SK-N-SH (cell line): ENCODE results near the gene DPYSL4. TPM values are rescaled to one million over a fixed set of nuclear protein-coding genes. Genes with fewer than 3 reads are reported as not detected.

ENCODE experiments used
- CTCF ChIA-PET: fragments of 300-600, 350-600 bp; formaldehyde crosslinking; extraction: SDS; loops from one replicate; lab custom pipeline; 2021; lab: Yijun Ruan, JAX
- POLR2A ChIA-PET: fragments of 350-600 bp; sonication (Branson Sonifier 250); formaldehyde crosslinking; extraction: SDS; loops from one replicate; lab custom pipeline; 2020; ENCODE audit warnings: antibody characterized with exemption, inconsistent platforms; lab: Yijun Ruan, JAX
- DNase-seq: peaks from one replicate; pipeline ENCODE4 v3.0.0; 2012
- H2AFZ ChIP-seq: fragments of 200-600 bp; sonication (generic); 2 replicates; pipeline ENCODE4 v1.8.1; 2016; ENCODE audit warnings: antibody characterized with exemption, mild to moderate bottlenecking, low read depth
- H3F3A ChIP-seq: fragments of 200-600 bp; sonication (generic); replicated peaks from 2 replicates; pipeline ENCODE3; 2016; ENCODE audit warnings: antibody characterized with exemption, mild to moderate bottlenecking; ENCODE audit not compliant: insufficient read depth
- H3K27ac ChIP-seq, 2 experiments: fragments of 200-500 bp in 1 of 2; fragments of 200-600 bp in 1 of 2; sonication (Bioruptor generic) in 1 of 2; sonication (generic), shearing (Covaris generic) in 1 of 2; 2 replicates each; pipeline versions ENCODE4 v1.5.1 to v1.6.1; 2014 to 2016; ENCODE audit warnings: low read depth in 2 of 2, inconsistent platforms in 1 of 2, low read length in 1 of 2, mild to moderate bottlenecking in 1 of 2, mixed read lengths in 1 of 2
- H3K27me3 ChIP-seq: fragments of 200-600 bp; sonication (generic), shearing (Covaris generic); 2 replicates; pipeline ENCODE4 v1.6.1; 2016; ENCODE audit warnings: mixed run types; ENCODE audit not compliant: insufficient read depth
- H3K36me3 ChIP-seq, 2 experiments: fragments of 200-500 bp in 1 of 2; fragments of 200-600 bp in 1 of 2; sonication (Bioruptor generic) in 1 of 2; sonication (generic) in 1 of 2; replicated peaks in 1 of 2; 2 replicates each; pipeline versions ENCODE3 to v1.5.1; 2014 to 2016; ENCODE audit warnings: low read length in 1 of 2, mild to moderate bottlenecking in 1 of 2; ENCODE audit not compliant: insufficient read depth in 2 of 2, control insufficient read depth in 1 of 2
- H3K4me1 ChIP-seq, 2 experiments: fragments of 200-500 bp in 1 of 2; fragments of 200-600 bp in 1 of 2; sonication (Bioruptor generic) in 1 of 2; sonication (generic), shearing (Covaris generic) in 1 of 2; 2 replicates each; pipeline versions ENCODE4 v1.5.1 to v1.6.1; 2014 to 2016; ENCODE audit warnings: low read depth in 1 of 2, low read length in 1 of 2, mixed run types in 1 of 2; ENCODE audit not compliant: insufficient read depth in 2 of 2, control insufficient read depth in 1 of 2
- H3K4me2 ChIP-seq: fragments of 200-600 bp; sonication (generic), shearing (Covaris generic); 2 replicates; pipeline ENCODE4 v1.6.1; 2017; ENCODE audit warnings: mixed run types
- H3K4me3 ChIP-seq, 2 experiments: fragments of 200-500 bp in 1 of 2; fragments of 200-600 bp in 1 of 2; sonication (Bioruptor generic) in 1 of 2; sonication (generic), shearing (Covaris generic) in 1 of 2; 2 replicates each; pipeline versions ENCODE4 v1.5.1 to v1.8.1; 2014 to 2016; ENCODE audit warnings: low read depth in 2 of 2, inconsistent platforms in 1 of 2, low read length in 1 of 2, mild to moderate bottlenecking in 1 of 2, mixed read lengths in 1 of 2, moderate library complexity in 1 of 2
- H3K79me2 ChIP-seq: fragments of 200-600 bp; sonication (generic); 2 replicates; pipeline ENCODE4 v1.8.1; 2017; ENCODE audit warnings: mild to moderate bottlenecking; ENCODE audit not compliant: insufficient read depth
- H3K9ac ChIP-seq: fragments of 200-600 bp; sonication (generic); 2 replicates; pipeline ENCODE4 v1.6.1; 2017; ENCODE audit warnings: mixed run types
- H3K9me2 ChIP-seq: fragments of 200-600 bp; sonication (generic); 2 replicates; pipeline ENCODE4 v1.6.1; 2017; ENCODE audit warnings: mixed run types
- H3K9me3 ChIP-seq: fragments of 200-600 bp; sonication (generic); 2 replicates; pipeline ENCODE4 v1.6.1; 2017; ENCODE audit warnings: mixed run types, mild to moderate bottlenecking, moderate library complexity
- H4K20me1 ChIP-seq: fragments of 200-600 bp; sonication (generic); 2 replicates; pipeline ENCODE4 v1.6.1; 2017; ENCODE audit warnings: mild to moderate bottlenecking, mixed run types; ENCODE audit not compliant: insufficient read depth
- FOSL2 ChIP-seq: IDR thresholded peaks from 2 replicates; pipeline ENCODE4 v1.4.0; 2012; ENCODE audit warnings: low read depth, mild to moderate bottlenecking, moderate library complexity, borderline replicate concordance
- FOXM1 ChIP-seq: IDR thresholded peaks from 2 replicates; pipeline ENCODE4 v1.4.0; 2012; ENCODE audit warnings: low read depth, mild to moderate bottlenecking
- MEF2A ChIP-seq: IDR thresholded peaks from 2 replicates; pipeline ENCODE4 v1.4.0; 2012; ENCODE audit warnings: low read depth, borderline replicate concordance
- PBX3 ChIP-seq: IDR thresholded peaks from 2 replicates; pipeline ENCODE4; 2012
- RCOR1 ChIP-seq: fragments of 150-350 bp; IDR thresholded peaks from 2 replicates; pipeline ENCODE4 v1.6.1; 2017; ENCODE audit warnings: antibody characterized with exemption, low read length
- SIN3A ChIP-seq: IDR thresholded peaks from 2 replicates; pipeline ENCODE4 v1.6.1; 2012; ENCODE audit warnings: low read depth, mild to moderate bottlenecking, low read length, moderate library complexity, borderline replicate concordance
- TCF12 ChIP-seq: IDR thresholded peaks from 2 replicates; pipeline ENCODE4 v1.4.0; 2012
- TEAD4 ChIP-seq: IDR thresholded peaks from 2 replicates; pipeline ENCODE4 v1.4.0; 2012; ENCODE audit warnings: mild to moderate bottlenecking, borderline replicate concordance; ENCODE audit not compliant: insufficient read depth
- USF1 ChIP-seq: IDR thresholded peaks from 2 replicates; pipeline ENCODE4 v1.4.0; 2012; ENCODE audit warnings: low read depth, borderline replicate concordance
- WGBS: methylation state at CpG from one replicate; pipeline ENCODE4 v1.1.6; 2017; ENCODE audit warnings: low lambda C conversion rate; 5-methylcytosine and 5-hydroxymethylcytosine counted together
- polyA plus RNA-seq, 3 experiments: library from polyadenylated mRNA; depleted of rRNA; stranded (reverse); fragments of >200 nt; gene quantifications; 2 replicates each; pipeline ENCODE4 v1.2.3, GENCODE V29; 2012

Gene DPYSL4
- polyA plus RNA-seq, 1 of the 3 experiments (the other 2 are of a cell fraction), result 21.8 TPM

DNA sequence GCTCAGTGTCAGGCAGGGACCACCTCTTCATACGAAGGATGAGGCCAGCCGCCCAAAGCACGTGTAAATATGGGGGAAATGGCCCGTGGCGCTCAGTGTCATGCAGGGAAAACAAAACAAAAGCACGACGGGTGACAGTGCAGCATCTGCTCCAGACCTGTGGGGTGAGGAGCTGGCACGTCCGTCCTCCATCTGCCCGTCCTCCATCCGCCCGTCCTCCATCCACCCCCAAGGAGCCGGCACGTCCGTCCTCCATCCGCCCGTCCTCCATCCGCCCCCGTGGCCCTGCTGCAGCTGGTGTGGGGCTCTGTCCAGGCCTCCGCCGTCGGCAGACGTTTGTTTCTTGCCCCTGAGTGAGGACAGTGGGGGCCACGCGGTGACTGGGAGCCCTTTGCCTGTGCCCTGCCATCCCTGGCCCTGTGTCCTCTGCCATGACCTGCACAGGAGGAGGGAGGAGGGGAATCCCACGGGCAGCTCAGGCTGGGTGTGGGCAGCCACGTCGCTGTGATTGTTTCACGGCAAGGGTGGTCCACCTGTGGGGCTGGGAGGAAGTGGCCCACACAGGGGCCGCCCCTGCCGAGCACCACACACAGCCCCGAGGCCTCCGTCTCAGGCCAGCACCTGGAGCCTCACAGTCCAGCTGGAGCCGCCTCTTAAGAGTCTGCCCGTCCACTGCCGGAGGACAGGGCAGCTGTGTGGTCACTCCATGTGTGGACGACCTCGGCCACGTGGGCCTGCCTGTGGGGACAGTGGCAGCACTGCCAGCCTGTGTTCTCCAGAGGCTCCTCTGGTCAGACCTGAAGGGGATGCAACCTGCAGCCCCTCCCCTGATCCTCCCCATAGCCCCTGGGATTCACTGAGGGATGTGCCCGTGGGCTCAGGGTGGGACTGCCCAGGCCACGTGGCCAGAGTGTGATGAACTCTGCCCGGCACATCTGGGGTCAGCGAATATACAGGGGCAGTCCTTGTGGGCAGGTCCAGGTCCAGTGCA, 38.2 kb upstream of the DPYSL4 start (continued):
- TF ChIP-seq PBX3, result no peak
- no peak for TF ChIP-seq FOXM1
- TF ChIP-seq, all 33 proteins: peak for 0

- peak; percentile 54 for DNase-seq
- POLR2A ChIA-PET, result no interaction called here
Observed at GRCh38 chr10:132149271-132149670, 37.5 kb upstream of the DPYSL4 start.

GRCh38 chr10:132149917-132150316, 36.8 kb upstream of the DPYSL4 start:
- Histone ChIP-seq H3K27ac (no peak overlapping the region), H2AFZ (no peak overlapping the region), H4K20me1 (no peaks in the 10 kb centered on the region), H3K36me3 (no peaks in the 10 kb centered on the region), H3K4me3 (no peak overlapping the region), H3K4me1 (no peaks in the 10 kb centered on the region), H3K9me2 (no peaks in the 10 kb centered on the region), H3K27me3 (no peaks in the 10 kb centered on the region), H3K9ac (no peak overlapping the region), H3K9me3 (no peaks in the 10 kb centered on the region), H3F3A (no peaks in the 10 kb centered on the region), H3K79me2 (no peaks in the 10 kb centered on the region), H3K4me2 (no peak overlapping the region)
- ChIA-PET POLR2A (no interaction called here), CTCF (no interaction called here)
- 89% methylated on average over 6 of the region's 7 CpGs for WGBS
- no peak for DNase-seq
- TF ChIP-seq RCOR1 (no peak), MEF2A (no peak), USF1 (no peak), TEAD4 (no peak), FOSL2 (no peak), TCF12 (no peak)

More at GRCh38 chr10:132149271-132149670, 37.5 kb upstream of the DPYSL4 start:
- Histone ChIP-seq H3K36me3 (no peaks in the 10 kb centered on the region), H3K4me2 (no peak overlapping the region), H3K4me1 (no peaks in the 10 kb centered on the region), H3K9me3 (no peaks in the 10 kb centered on the region), H3K27ac (no peak overlapping the region), H2AFZ (no peak overlapping the region), H3K4me3 (no peak overlapping the region), H3F3A (no peaks in the 10 kb centered on the region), H4K20me1 (no peaks in the 10 kb centered on the region), H3K9ac (no peak overlapping the region), H3K79me2 (no peaks in the 10 kb centered on the region), H3K9me2 (no peaks in the 10 kb centered on the region), H3K27me3 (no peaks in the 10 kb centered on the region)
- TF ChIP-seq SIN3A, result no peak
- WGBS, result 74% methylated on average over 21 of the region's 23 CpGs
- CTCF ChIA-PET, result no interaction called here
